Uterus (tissue), 4 donors: Measurements from ENCODE around the gene JAK1. TPM values are rescaled to one million over a fixed set of nuclear protein-coding genes. Genes with fewer than 3 reads are reported as not detected.

Experiments
- DNase-seq, 2 donors: peaks; one replicate each; pipeline ENCODE4 v3.0.0-alpha.2; 2019 to 2020
- H3K27ac ChIP-seq, 2 donors: fragments of 200-600 bp; sonication (generic); 1 replicate in 1 of 2; 2 replicates in 1 of 2; pipeline ENCODE4 v1.5.1; 2016 to 2018
- H3K27me3 ChIP-seq, 2 donors: fragments of 200-600 bp; sonication (generic); one replicate each; pipeline ENCODE4 v1.5.1; 2018 to 2019; ENCODE audit warnings: control low read depth in 1 of 2
- H3K36me3 ChIP-seq, 2 donors: fragments of 200-600 bp; sonication (generic); one replicate each; pipeline ENCODE4 v1.5.1; 2019; ENCODE audit warnings: control low read depth in 1 of 2
- H3K4me1 ChIP-seq, 2 donors: fragments of 200-600 bp; sonication (generic); one replicate each; pipeline ENCODE4 v1.5.1; 2018 to 2019; ENCODE audit warnings: control low read depth in 1 of 2
- H3K4me3 ChIP-seq, 2 donors: fragments of 200-600 bp; sonication (generic); 1 replicate in 1 of 2; 2 replicates in 1 of 2; pipeline ENCODE4 v1.5.1; 2018 to 2019; ENCODE audit warnings: mild to moderate bottlenecking in 1 of 2
- H3K9me3 ChIP-seq, 2 donors: fragments of 200-600 bp; sonication (generic); one replicate each; pipeline ENCODE4 v1.5.1; 2019; ENCODE audit warnings: control low read depth in 1 of 2
- POLR2A ChIP-seq, 2 donors: fragments of 450-650 bp; IDR thresholded peaks; one replicate each; pipeline ENCODE4 v1.6.1; 2016; ENCODE audit warnings: antibody characterized with exemption in 2 of 2, mild to moderate bottlenecking in 1 of 2, moderate library complexity in 1 of 2
- intact Hi-C: fragments of 100-400 bp; cut with DNase I; formaldehyde crosslinking; loops from one replicate; pipeline ENCODE4 v1.15.1; 2023; ENCODE audit warnings: low total_unique reads
- total RNA-seq, 4 donors: library from RNA; depleted of rRNA in 3 of 4; stranded (reverse); fragments of >200 nt in 3 of 4; gene quantifications; one replicate each; pipeline versions ENCODE4 v1.1.0 to v1.2.4, GENCODE V29; 2014 to 2023
- TF ChIP-seq, protein P1 (sequence below), 4 experiments: fragments of 200-600 bp in 2 of 4; fragments of 450-650 bp in 2 of 4; sonication (generic) in 2 of 4; IDR thresholded peaks; one replicate each; pipeline ENCODE4 v1.5.1; 2016 to 2019; ENCODE audit warnings: antibody characterized with exemption in 4 of 4, mild to moderate bottlenecking in 2 of 4, moderate library complexity in 1 of 4
- donor health status: DM: yes; HTN: yes; CAD: no.

The JAK1 gene
- total RNA-seq, 4 donors from 2014 or later: 70.9 to 136 (median 125) TPM

DNA sequence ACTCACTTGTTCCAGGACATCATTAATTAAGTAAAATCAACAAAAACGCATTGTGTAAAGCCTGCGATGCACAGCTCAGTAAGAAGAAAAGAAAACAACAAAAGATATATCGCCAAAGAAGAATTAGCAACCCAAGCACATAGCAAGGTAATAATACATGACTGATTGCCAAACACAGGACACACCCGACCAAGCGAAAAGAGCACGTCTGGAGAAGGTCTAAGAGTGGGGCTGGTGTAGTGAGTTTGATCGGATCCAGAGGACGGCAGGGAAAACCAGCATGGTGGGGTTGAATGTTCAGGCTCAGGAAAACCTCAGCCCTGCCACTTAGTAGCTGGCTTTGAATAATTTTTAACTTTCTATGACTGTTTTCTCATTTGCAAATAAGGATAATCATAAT lies 69.8 kb downstream of the JAK1 start:
- intact Hi-C loops: no loop called here
- peak overlapping the region in 1 of 2 donors; percentile 47 for H3K27ac ChIP-seq
- H3K4me1 ChIP-seq: peaks cover 9 to 12% of the 10 kb centered on the region in 2 donors
- H3K27me3 ChIP-seq: no peaks in the 10 kb centered on the region
- H3K9me3 ChIP-seq: no peaks in the 10 kb centered on the region
- no peak for DNase-seq
- H3K36me3 ChIP-seq: no peaks in the 10 kb centered on the region
- TF ChIP-seq, protein P1, sequence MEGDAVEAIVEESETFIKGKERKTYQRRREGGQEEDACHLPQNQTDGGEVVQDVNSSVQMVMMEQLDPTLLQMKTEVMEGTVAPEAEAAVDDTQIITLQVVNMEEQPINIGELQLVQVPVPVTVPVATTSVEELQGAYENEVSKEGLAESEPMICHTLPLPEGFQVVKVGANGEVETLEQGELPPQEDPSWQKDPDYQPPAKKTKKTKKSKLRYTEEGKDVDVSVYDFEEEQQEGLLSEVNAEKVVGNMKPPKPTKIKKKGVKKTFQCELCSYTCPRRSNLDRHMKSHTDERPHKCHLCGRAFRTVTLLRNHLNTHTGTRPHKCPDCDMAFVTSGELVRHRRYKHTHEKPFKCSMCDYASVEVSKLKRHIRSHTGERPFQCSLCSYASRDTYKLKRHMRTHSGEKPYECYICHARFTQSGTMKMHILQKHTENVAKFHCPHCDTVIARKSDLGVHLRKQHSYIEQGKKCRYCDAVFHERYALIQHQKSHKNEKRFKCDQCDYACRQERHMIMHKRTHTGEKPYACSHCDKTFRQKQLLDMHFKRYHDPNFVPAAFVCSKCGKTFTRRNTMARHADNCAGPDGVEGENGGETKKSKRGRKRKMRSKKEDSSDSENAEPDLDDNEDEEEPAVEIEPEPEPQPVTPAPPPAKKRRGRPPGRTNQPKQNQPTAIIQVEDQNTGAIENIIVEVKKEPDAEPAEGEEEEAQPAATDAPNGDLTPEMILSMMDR (IDR thresholded peaks at IDR 0.05): no peak
- no peak for TF ChIP-seq POLR2A (IDR thresholded peaks at IDR 0.05)
- H3K4me3 ChIP-seq: no peak overlapping the region

DNA sequence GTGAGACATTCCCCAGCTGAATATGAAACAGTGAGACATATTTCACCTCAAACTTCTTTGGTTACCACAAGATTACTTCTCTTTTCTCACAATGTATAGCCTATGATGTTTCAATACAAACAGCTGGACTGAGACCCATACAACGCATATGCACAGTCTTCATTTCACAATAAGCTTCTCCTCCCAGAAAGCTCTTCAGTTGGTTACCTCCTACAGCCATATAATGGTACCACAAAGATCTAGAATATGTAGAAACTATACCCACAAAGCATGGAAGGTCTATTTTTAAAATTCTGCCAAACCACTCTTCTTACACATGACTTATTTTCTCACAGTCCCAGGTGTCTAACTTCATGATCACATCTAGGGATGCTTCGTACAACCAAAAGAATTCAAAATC lies 70.8 kb downstream of the JAK1 start:
- TF ChIP-seq, protein P1 (IDR thresholded peaks at IDR 0.05): no peak
- no peak for TF ChIP-seq POLR2A (IDR thresholded peaks at IDR 0.05)
- H3K36me3 ChIP-seq: no peaks in the 10 kb centered on the region
- no peaks in the 10 kb centered on the region for H3K9me3 ChIP-seq
- peaks cover 9 to 12% of the 10 kb centered on the region in 2 donors for H3K4me1 ChIP-seq
- intact Hi-C loops: no loop called here
- no peak for DNase-seq
- no peak overlapping the region for H3K27ac ChIP-seq
- H3K4me3 ChIP-seq: no peak overlapping the region
- no peaks in the 10 kb centered on the region for H3K27me3 ChIP-seq

DNA sequence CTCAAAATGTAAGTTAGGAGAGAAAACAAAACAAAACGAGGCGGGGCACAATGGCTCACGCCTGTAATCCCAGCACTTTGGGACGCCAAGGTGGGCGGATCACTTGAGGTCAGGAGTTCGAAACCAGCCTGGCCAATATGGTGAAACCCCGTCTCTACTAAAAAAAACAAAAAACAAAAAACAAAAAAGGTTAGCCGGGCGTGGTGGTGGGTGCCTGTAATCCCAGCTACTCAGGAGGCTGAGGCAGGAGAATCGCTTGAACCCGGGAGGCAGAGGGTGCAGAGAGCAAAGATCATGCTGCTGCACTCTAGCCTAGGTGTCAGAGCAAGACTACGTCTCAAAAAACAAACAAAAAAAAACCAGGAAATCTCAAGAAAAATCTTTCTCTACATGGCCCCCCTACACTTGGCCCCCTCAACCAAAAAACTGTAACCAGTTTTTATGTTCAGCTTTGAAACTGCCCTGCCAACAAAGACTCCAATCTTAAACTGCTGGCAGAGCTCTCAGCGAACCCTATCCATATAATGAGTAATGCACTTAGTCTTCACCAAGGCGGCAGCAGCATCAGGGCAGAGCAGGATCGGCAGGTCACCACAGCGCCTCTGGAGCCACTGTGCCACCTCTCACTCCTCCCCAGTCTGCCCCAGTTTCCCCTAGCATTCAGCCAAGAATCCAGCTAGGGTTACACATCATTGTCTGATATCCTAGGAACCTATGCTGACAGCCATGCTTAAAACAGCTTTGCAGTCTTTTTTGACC lies 71.7 kb downstream of the JAK1 start:
- DNase-seq: no peak
- no peak overlapping the region for H3K27ac ChIP-seq
- H3K27me3 ChIP-seq: no peaks in the 10 kb centered on the region
- no peaks in the 10 kb centered on the region for H3K36me3 ChIP-seq
- TF ChIP-seq, protein P1 (IDR thresholded peaks at IDR 0.05): no peak
- TF ChIP-seq POLR2A (IDR thresholded peaks at IDR 0.05): no peak
- intact Hi-C loops: no loop called here
- H3K4me1 ChIP-seq: peaks cover 9 to 12% of the 10 kb centered on the region in 2 donors
- no peak overlapping the region for H3K4me3 ChIP-seq
- no peaks in the 10 kb centered on the region for H3K9me3 ChIP-seq

DNA sequence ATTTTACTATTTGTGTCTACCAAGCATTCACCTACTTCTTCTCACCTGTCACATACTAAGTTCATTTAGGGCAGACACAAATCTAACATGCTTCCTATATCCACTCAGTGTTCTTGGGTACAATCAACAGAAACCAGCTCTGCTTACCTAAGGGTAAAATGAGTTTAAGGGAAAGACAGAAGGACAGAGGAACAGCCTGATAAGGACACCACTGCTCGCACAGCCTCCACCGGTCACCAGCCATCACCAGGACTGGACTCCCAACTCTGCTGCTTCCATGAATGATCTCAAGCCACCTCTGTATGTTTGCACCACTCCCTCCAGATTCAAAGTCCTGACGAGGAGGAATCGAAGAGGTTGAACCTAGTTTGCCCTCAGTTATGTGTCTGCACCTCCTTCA lies 72.4 kb downstream of the JAK1 start:
- Histone ChIP-seq H3K27me3 (no peaks in the 10 kb centered on the region), H3K27ac (no peak overlapping the region), H3K4me1 (peaks cover 9 to 12% of the 10 kb centered on the region in 2 donors), H3K4me3 (no peak overlapping the region), H3K9me3 (no peaks in the 10 kb centered on the region), H3K36me3 (no peaks in the 10 kb centered on the region)
- intact Hi-C loops: no loop called here
- TF ChIP-seq, protein P1 (IDR thresholded peaks at IDR 0.05): no peak
- no peak for TF ChIP-seq POLR2A (IDR thresholded peaks at IDR 0.05)
- DNase-seq: no peak
